ENCODE measurements around the gene SDK2. TPM values are rescaled to one million over a fixed set of nuclear protein-coding genes. Genes with fewer than 3 reads are reported as not detected.
A peak's percentile ranks its signal among the peaks of the same experiment; 100 is the strongest.

Gene SDK2
- total RNA-seq, 6 experiments from 2014 or later: 0.11 to 0.46 (median 0.25) TPM

GRCh38 chr17:73560661-73561060 is 83.6 kb downstream of the SDK2 start:
- Histone ChIP-seq H3K36me3 (no peaks in the 10 kb centered on the region), H3K27me3 (no peaks in the 10 kb centered on the region), H3K4me3 (no peak overlapping the region), H3K4me1 (no peaks in the 10 kb centered on the region), H3K9me3 (no peaks in the 10 kb centered on the region), H3K27ac (no peak overlapping the region)
- no peak for DNase-seq
- intact Hi-C loops (cut with DNase I): no loop called here
- TF ChIP-seq, protein P1, sequence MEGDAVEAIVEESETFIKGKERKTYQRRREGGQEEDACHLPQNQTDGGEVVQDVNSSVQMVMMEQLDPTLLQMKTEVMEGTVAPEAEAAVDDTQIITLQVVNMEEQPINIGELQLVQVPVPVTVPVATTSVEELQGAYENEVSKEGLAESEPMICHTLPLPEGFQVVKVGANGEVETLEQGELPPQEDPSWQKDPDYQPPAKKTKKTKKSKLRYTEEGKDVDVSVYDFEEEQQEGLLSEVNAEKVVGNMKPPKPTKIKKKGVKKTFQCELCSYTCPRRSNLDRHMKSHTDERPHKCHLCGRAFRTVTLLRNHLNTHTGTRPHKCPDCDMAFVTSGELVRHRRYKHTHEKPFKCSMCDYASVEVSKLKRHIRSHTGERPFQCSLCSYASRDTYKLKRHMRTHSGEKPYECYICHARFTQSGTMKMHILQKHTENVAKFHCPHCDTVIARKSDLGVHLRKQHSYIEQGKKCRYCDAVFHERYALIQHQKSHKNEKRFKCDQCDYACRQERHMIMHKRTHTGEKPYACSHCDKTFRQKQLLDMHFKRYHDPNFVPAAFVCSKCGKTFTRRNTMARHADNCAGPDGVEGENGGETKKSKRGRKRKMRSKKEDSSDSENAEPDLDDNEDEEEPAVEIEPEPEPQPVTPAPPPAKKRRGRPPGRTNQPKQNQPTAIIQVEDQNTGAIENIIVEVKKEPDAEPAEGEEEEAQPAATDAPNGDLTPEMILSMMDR (IDR thresholded peaks at IDR 0.05): no peak
- no peak for TF ChIP-seq POLR2A (IDR thresholded peaks at IDR 0.05)
- 71% methylated on average over 1 of the region's 6 CpGs for WGBS (ENCODE audit: insufficient coverage, low coverage, low lambda C conversion rate, missing lambda C conversion rate)
- peak in 1 of 4 donors; percentile 9 for ATAC-seq

- no peak overlapping the region for H3K4me3 ChIP-seq
- TF ChIP-seq POLR2A (IDR thresholded peaks at IDR 0.05): no peak
- TF ChIP-seq, protein P1 (IDR thresholded peaks at IDR 0.05): no peak
- intact Hi-C loops (cut with DNase I): no loop called here
- H3K36me3 ChIP-seq: no peaks in the 10 kb centered on the region
- ATAC-seq (no peak), DNase-seq (no peak)
- WGBS (ENCODE audit: insufficient coverage, low coverage, low lambda C conversion rate, missing lambda C conversion rate): 72% methylated on average over 2 of the region's 6 CpGs
- H3K27ac ChIP-seq: no peak overlapping the region
- H3K9me3 ChIP-seq: no peaks in the 10 kb centered on the region
- H3K4me1 ChIP-seq: no peaks in the 10 kb centered on the region
- no peaks in the 10 kb centered on the region for H3K27me3 ChIP-seq
Measured at GRCh38 chr17:73559532-73559931, 84.7 kb downstream of the SDK2 start.

- H3K27ac ChIP-seq: no peak overlapping the region
- no peak overlapping the region for H3K4me3 ChIP-seq
- ATAC-seq: no peak
- intact Hi-C loops (cut with DNase I): no loop called here
- H3K9me3 ChIP-seq: no peaks in the 10 kb centered on the region
- WGBS (ENCODE audit: insufficient coverage, low coverage, low lambda C conversion rate, missing lambda C conversion rate): 64% methylated on average over 4 of the region's 13 CpGs
- no peak for DNase-seq
- no peak for TF ChIP-seq POLR2A (IDR thresholded peaks at IDR 0.05)
- TF ChIP-seq, protein P1 (IDR thresholded peaks at IDR 0.05): no peak
- H3K36me3 ChIP-seq: no peaks in the 10 kb centered on the region
- H3K4me1 ChIP-seq: no peaks in the 10 kb centered on the region
- H3K27me3 ChIP-seq: no peaks in the 10 kb centered on the region
Measured at GRCh38 chr17:73555199-73555960, 88.9 kb downstream of the SDK2 start.

DNA sequence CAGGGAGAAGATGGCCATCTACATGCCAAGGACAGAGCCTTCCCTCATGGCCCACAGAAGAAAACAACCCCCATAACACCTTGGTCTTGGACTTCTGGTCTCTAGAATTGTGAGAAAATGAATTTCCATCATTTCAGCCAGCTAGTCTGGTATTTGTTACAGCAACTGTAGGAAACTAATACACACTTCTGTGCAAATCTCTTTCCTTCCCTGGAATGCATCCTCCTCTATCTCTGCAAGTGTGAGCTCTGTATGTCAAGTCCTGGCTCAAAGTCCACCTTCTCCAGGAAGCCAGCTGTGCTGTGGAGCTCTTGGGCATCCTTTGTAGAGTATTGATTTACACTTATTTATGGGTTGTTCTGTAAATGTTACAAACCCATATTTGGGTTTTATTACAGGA is 89.7 kb downstream of the SDK2 start:
- no peaks in the 10 kb centered on the region for H3K9me3 ChIP-seq
- no peak for ATAC-seq
- TF ChIP-seq, protein P1 (IDR thresholded peaks at IDR 0.05): no peak

More for the DNA sequence above, 89.7 kb downstream of the SDK2 start:
- no peak for DNase-seq
- no peaks in the 10 kb centered on the region for H3K36me3 ChIP-seq
- intact Hi-C loops (cut with DNase I): no loop called here
- no peak overlapping the region for H3K27ac ChIP-seq
- H3K4me3 ChIP-seq: no peak overlapping the region
- H3K4me1 ChIP-seq: no peaks in the 10 kb centered on the region
- H3K27me3 ChIP-seq: no peaks in the 10 kb centered on the region

Data from right lobe of liver (tissue), 6 donors.